GM19324 (cell line): ENCODE results near the gene JPH3.

Experiments used
- ATAC-seq: cut with Tn5 transposase; IDR thresholded peaks from one replicate; pipeline ENCODE4 v1.9.1; 2021; ENCODE audit warnings: mild to moderate bottlenecking, moderate library complexity; ENCODE audit not compliant: unreplicated experiment, low FRiP score

JPH3 gene

DNA sequence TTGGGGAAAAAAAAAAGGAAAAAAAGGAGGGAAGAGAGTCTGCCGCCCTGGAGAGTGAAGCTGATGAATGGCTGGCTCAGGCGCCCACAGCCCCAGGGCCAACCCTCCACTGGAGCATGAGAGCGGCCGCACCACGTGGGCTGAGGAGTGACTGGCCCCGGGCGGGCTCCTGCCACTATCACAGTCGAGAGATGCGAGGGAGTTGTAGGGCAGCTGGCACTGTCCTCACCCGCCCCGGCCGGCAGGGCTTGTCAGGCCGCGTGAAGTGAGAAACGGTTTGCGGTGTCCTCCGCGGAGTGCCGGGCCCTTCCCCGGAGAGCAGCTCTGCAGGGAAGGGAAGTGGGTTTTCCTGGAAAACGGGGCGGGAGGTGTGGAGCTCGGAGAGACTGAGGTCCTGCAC, 45.9 kb downstream of the JPH3 start:
- no peak for ATAC-seq

DNA sequence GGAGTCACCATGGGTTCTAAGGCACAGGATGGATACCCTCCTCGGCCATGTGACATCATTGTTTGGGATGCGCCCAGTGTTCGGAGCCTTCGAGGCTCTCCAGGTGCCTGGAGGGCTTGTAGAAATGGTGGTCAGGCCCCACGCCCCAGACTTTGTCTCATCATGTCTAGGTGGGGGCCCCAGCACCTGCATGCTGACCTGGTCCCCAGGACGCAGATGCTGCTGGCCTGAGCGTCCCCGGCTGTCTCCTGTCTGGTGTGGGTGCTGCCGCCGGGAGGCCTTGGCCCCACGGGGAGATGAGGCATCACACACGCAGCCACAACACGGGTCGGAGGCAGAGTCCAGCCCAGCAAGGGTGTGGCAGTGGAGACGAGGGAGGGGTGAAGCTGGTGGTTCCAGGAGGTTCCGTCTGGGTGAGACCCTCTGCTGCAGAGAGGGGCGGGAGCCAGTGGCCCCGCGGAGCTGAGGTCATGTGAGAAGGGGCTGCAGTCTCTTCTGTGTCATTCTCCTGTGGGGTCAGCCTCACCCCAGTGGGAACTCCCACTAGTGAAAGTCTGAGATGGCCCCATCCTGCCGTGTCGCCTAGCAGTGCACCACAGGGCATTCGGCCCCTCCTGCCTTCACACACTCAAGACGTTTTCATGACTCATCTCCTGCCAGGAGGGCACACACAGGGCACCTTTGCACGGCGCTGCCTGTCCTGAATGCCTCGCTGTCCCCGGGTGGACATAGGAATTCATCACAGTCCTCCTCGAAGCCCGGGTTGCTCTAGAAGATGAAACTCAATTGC, 46.6 kb downstream of the JPH3 start:
- ATAC-seq = no peak

DNA sequence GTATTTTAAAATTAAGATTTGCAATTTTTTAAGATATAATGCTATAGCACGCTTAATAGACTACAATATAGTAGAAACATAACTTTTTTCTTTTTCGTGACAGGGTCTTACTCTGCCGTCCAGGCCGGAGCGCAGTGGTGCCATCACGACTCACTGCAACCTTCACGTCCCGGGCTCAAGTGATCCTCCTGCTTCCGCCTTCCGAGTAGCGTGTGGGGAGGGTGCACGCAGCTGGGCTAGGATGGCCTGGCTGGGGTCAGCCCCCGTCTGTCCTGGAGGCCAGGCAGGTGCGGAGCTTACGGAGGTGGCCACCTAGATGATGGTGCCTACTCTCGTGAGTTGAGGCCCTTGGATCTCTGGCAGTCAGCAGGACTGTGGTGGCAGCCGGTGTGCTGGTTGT, 50.1 kb downstream of the JPH3 start:
- no peak for ATAC-seq

DNA sequence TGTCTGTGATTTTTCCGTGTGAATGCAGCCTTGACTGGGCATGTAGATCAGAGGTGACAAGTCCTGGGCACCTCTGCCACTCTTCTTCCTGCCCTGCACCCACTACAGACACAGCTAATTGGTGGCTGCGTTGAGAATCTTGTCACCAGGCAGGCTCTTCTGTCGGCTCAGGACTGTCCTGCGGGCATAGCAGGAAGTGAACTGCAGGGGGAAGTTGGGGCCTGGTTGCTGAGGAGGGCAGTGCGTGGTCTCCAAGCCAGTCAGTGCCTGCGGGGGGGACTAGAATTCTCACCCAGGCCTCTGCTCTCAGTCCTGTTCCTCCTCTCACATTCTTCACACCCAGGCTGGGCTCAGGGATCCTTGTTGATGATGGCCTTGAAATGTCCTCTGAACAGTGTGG, 50.5 kb downstream of the JPH3 start:
- no peak for ATAC-seq

DNA sequence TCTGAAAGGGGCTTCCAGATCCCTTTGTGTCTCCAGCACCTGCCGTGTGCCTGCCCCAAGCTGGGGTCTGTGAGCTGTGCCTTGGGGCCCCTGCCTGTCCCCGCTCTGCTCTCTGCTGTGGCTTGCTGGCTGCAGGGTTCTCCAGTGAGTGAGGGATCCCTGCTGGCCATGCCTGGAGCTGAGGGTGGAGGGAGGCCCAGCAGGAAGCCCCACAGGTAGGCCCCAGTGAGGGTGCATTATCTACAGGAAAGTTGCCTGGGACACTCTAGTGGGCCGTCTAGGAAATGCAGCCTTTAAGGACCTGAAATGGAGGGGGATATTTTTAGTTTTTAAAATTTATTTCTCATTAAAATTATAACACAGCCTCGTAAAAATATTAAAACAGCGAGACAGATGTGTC, 50.9 kb downstream of the JPH3 start:
- no peak for ATAC-seq

DNA sequence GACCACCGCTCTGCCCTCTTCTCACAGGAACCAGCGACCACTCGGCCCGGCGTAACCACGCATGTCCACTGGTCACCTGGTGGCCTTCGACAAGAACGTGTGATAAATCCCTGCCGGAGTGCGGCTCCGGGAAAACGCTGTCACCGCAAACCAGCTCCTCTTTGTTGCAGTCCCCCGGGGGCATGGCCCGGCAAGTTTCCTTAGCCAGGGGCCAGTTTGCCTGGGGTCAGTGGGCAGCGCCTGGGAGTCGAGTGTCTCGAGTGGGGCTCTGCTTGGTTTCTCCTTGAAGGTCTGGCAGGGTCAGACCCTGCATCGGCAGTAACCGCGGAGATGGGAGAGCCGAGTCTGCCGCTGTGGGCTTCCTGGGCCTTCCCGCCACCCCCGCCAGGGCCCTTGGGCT, 52.5 kb downstream of the JPH3 start:
- no peak for ATAC-seq

DNA sequence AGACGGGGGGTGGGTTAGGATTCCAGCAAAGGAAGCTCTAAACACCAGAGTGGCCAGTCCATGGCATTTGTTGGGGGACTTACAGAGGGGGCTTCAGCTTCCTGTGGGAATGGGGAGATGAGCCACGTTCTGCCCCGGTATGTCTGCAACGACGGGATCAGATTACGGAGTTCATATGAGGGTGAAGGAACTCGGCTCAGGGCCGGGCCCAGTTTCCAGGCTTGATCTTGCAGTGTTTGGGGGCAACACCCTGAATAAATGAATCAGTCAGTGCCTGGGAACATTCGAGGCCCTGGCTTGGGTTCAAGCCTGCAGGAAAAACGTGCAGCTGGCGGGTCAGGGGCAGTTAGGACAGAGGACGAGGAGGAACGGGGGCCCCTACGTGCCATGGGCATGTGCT, 54.0 kb downstream of the JPH3 start:
- no peak for ATAC-seq

DNA sequence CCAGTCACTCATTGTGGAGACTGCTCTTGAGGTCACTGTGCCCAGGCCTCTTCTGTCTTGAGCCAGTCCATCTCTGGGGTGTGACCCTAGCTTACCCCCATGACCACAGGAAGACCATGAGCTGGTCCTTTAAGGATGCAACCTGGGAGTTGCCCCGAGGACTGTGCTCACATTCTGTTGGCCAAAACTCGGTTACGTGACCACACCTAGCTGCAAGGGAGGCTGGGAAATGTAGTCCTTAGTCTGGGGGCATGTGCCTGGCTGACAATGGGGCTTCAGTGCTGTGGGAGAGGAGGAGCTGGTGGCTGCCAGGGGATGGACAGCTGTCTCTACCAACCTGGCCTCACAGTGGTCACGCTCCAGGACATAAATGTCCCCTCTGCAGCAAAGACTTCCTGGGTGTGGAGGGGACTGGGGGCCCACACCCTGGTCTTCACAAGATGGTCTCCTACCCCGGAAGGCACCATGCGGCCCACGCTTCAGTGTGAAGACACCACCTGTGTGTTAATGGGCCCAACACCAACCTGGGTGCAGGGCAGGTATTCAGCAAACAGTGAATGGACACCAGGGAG, 55.4 kb downstream of the JPH3 start:
- no peak for ATAC-seq

DNA sequence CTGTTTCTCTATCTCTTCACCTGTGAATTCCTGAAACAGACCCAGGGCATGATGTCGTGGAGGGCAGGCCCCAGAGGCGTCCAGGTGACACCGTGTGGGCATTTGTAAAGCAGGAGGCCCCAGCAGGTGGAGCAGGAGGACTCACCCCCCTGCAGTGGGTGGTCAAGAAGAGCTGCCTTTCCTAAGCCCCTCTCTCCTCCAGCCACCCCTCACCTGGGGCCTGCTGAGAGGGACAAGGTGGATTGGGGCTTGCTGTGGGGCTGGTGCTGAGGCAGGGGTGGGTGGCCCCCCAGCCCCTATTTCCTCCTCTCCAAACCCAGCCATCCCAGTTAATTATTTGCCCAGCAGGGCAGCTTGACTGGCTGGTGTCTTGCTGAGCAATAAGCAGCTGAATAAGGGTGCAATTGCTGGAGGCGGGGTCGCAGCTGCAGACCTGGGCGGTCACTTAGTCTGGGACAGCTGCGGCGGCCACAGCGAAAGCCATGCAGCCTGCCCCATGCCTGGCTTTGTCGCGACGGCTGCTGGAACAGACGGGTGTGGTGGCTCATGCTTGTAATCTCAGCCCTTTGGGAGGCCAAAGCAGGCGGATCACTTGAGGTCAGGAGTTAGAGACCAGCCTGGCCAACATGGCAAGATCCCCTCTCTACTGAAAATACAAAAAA, 56.4 kb downstream of the JPH3 start:
- no peak for ATAC-seq

DNA sequence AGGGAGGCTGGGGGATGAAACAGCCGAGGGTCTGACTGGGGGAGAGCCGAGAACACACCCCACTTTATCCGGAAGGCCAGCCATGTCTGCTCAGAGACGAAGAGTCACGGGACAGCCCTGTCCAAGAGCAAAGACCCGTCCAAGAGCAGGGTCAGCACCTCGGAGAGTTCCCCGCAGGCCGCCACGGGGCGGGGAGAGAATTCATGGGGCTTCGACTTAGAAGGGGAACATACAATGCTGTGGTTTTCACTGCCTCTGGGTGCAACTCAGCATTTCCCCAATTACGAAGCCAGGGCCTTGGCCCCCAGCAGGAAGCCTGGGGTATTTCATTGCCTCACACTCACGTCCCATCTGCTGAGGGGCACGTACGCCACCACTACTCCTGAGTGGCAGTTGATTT, 59.3 kb downstream of the JPH3 start:
- no peak for ATAC-seq

DNA sequence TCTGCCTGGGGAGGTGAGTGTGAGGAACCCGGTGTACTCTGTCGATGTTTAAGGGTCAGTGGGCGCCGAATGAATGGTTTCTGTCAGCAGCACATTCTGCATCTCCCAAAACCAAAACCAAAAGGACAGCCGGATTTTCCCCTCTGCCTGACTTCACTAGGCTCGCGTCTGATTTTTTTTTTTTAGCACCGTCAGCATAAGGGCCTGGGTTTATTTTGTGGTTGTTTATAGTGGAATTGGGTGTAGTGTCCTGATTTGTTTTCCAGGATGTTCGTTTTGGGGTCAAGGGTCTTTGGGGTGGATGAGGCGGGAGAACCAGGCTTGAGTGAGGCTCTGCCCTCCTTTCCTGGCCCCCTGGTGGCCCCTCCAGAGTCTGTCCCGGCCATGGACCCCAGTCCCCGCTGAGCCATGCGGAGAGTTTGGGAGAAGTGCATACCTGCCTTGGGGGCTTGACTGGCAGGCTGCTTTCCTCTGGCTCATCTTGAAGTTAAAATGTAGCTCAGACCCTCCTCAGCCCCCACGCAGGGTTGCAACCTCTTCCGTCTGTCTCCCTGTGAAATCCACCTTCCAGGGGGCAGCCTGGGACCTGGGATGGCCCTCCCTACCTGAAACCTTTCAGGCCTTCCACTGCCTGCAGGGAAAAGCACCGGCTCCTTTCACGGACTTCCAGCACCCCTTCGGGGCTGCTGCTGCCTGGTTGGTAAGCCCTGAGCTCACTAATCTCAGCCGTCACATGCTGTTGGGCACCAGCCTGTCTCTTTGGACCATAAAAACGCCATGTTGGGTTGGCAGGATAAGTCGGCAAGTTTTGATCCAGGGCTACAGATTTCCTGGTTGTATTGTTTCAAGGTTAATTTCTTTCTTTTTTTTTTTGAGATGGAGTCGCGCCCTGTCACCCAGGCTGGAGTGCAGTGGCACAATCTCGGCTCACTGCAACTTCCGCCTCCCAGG, 60.2 kb downstream of the JPH3 start:
- no peak for ATAC-seq

DNA sequence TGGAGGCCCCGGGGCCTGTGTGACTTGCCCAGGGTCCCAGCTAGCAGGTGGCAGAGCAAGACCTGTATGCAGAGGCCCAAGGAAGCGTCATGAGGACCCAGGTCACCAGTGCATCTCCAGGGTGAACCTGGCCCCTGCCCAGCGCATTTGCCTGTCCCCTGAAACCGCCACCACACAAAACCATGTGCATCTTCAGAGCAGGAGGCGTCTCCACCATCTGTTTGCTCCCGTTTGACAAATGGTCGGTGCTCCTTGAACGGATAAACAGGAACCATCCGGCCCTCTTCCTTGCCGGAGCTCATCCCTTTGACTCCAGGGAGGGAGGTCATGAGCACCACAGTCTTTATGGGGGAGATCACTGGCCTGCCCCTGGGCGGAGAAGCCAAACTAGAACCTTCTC, 62.5 kb downstream of the JPH3 start:
- no peak for ATAC-seq

DNA sequence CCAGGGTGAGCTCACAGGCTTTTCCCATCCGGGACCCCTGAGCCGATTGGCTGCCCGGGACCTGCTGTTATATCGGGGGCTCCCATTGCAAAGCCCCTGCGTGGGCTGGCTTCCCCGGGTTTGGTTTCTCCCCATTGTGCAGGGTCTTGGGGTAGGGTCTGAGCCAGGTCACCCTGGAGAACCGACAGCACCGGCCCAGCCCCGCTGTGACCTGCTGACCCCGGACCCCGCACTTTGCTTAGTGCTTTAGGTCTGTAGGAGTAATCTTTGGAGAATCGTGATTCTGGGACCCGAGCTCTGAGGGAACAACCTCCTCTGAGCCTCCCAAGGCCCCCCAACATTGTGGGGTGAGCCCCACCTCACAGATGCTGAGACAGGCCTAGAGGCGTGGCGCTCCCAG, 62.9 kb downstream of the JPH3 start:
- ATAC-seq = no peak

DNA sequence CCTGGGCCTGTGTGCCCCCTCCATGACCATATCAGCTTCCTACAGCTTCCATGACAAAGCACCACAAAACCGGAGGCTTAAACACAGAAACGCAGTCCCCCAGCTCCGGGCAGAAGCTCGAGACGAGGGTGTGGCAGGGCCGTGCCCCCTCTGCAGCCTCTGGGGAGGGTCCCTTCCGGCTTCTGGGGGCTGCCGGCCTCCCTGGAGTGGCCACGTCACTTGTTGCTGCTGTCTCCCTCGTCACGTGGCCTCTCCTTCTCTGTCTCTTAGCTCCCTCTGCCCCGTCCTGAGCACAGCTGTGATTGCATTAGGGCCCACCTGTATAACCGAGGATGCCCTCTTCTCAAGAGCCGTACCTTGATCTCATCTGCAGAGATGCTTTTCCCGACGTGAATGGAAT, 64.6 kb downstream of the JPH3 start:
- ATAC-seq = no peak

DNA sequence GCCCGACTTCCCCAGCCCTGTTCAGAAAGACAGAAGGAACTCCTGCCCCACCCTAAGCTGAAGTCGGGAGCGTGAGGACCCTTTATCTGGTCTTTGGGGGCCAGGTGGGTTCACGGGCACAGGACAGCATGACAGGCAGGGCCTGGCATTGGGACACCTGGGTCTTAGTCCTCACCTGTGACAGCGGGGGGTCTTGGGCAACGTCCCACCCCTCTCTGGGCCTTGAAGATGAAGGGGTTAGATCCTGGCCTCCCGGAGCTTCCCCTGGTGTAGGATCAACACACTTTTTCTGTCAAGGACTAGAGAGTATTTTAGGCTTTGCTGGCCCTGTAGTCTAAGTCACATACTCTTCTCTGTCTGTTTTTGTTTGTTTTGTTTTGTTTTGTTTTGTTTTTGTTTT, 65.1 kb downstream of the JPH3 start:
- ATAC-seq = no peak

DNA sequence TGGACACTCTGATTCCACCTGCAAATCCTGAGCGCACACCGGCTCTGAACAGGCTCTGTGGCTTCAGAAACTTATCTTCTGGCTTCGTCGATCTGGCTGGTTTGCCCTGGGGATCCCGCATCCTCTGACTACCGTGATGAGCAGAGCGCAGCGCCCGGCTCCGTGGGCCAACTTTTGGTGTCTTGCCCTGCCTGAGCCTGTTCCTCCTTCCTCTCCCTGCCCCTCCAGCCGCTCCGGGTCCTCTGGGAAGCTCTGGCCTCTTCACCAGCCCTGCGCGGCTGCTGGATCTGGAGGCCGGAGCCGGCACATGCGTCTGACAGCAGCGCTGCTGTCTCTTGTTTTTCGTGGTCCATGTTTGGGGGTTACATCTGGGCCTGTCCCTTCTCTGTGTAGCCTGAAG, 65.6 kb downstream of the JPH3 start:
- no peak for ATAC-seq

DNA sequence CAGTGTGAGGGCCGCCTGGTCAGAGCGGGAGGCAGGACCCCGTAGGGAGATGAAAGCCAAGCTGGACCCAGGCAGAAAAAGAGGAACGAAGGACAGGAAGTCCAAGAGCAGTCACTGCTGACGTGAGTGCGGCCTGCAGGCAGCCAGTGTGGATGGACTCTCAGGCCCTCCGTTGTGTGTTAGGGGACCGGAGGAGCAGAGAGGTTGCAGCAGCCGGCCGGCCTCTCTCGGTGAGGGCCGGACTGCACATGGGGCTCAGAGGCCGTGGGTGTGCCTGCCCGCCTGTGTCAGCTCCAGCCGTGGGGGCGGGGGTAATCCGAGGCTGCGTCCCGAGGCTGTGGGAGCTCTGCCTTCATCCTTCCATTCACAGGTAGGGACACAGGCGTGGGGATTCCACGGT, 67.4 kb downstream of the JPH3 start:
- no peak for ATAC-seq

DNA sequence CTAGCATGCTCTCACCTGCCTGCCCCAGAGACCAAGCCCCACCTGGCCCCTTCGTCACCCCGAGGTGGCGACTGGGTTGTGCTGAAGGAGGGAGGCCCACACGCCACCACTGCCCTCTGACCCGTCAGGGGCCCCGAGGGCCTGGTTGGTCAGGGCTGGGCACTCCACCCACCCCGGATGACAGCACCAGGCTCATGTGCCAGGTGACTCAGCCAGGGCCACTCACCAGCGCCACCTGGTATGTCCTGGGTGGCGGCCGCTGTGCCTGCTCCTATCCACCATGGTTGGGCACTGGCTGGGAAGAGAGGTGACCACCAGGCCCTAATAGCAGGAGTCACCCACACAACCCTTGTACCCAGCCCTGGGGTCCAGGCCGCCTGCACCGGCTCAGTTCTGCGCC, 68.9 kb downstream of the JPH3 start:
- no peak for ATAC-seq

DNA sequence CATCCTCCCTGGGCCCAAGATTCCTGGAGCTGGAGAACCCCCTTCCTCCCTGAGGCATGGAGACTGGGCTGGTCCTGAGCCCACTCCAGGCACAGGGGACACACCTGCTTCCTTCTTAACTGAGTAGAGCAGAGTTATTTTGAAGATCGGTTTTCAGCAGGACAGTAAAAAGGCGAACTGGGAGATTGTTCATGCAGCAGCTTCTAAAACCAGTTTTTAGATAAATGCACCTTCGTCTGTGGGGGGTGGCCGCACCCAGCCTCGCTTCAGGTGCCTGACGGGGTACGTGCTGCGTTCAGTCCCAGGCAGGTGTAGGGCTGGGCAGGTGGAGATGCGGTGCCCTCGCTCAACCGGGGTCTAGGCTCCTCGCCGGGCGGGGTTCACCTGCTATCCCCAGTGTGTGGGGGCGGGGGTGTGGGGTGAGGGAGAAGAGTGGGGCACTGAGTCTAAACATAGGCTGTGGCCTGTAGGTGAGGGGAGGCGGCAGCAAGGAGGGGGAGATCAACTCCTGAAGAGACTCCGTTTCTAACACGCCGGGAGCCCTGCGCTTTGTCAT, 69.5 kb downstream of the JPH3 start:
- ATAC-seq = no peak

DNA sequence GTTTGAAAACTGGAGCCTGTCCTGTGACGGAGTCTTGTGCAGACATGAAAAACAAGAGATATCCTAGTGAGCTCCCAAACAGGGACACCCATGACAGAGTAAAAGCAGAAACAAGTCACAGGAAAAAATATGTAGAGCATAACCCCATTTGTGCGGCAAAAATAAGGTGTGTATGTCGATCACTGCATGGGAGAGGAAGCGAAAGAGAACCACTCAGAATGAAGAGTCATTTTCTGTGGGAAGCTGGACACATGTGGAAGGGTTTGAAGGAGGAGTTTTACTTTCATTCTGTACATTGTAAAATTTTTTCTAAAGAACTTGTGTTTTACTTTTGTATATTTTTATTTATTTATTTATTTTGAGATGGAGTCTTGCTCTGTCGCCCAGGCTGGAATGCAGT, 72.1 kb downstream of the JPH3 start:
- ATAC-seq = no peak
